Duodenal mucosa (tissue), 2 donors: ENCODE data around the gene LEMD2.

Experiments used
- H3K27ac ChIP-seq: one replicate; pipeline ENCODE4 v1.7.0; 2013; ENCODE audit warnings: low read depth, low read length
- H3K27me3 ChIP-seq, 2 donors: one replicate each; pipeline ENCODE4 v1.7.0; 2013; ENCODE audit warnings: low read length in 2 of 2, control low read depth in 1 of 2; ENCODE audit not compliant: insufficient read depth in 2 of 2, control insufficient read depth in 1 of 2
- H3K36me3 ChIP-seq, 2 donors: one replicate each; pipeline ENCODE4 v1.7.0; 2013; ENCODE audit warnings: low read length in 2 of 2, control low read depth in 1 of 2; ENCODE audit not compliant: insufficient read depth in 2 of 2, control insufficient read depth in 1 of 2
- H3K4me1 ChIP-seq, 2 donors: one replicate each; pipeline ENCODE4 v1.7.0; 2013; ENCODE audit warnings: low read length in 2 of 2, control low read depth in 1 of 2; ENCODE audit not compliant: insufficient read depth in 2 of 2, control insufficient read depth in 1 of 2
- H3K4me3 ChIP-seq, 2 donors: one replicate each; pipeline ENCODE4 v1.7.0; 2013; ENCODE audit warnings: low read length in 2 of 2, low read depth in 1 of 2
- H3K9ac ChIP-seq, 2 donors: one replicate each; pipeline ENCODE4 v1.7.0; 2013; ENCODE audit warnings: low read length in 2 of 2, low read depth in 1 of 2
- H3K9me3 ChIP-seq, 2 donors: one replicate each; pipeline ENCODE4 v1.7.0; 2013; ENCODE audit warnings: low read length in 2 of 2, control low read depth in 1 of 2; ENCODE audit not compliant: control insufficient read depth in 1 of 2

The LEMD2 gene

DNA sequence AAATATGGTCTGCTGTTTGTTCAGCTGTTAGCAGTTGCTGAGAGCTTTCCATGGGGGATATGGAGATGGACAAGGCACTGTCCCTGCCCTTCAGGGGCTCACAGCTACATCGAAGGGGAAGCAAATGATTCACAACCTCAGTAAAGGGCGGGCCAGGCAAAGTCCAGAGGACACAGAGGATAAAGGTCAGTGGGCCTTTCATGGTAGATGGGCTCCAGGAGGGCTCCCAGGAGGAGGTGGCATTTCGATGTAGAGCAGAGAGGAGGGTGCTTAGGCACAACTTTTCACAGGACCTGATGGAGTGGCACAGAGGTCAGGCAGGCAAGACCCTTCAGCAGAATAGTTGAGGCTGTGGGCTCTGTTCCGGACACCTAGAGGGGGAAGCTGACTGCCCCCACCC lies 30.1 kb upstream of the LEMD2 start:
- Histone ChIP-seq H3K27me3 (no peaks in the 10 kb centered on the region), H3K4me1 (no peaks in the 10 kb centered on the region), H3K9ac (no peak overlapping the region), H3K4me3 (no peak overlapping the region), H3K9me3 (no peaks in the 10 kb centered on the region), H3K27ac (no peak overlapping the region), H3K36me3 (no peaks in the 10 kb centered on the region)

- no peaks in the 10 kb centered on the region for H3K27me3 ChIP-seq
- no peaks in the 10 kb centered on the region for H3K36me3 ChIP-seq
- no peak overlapping the region for H3K27ac ChIP-seq
- no peaks in the 10 kb centered on the region for H3K9me3 ChIP-seq
- H3K4me3 ChIP-seq = no peak overlapping the region
- no peaks in the 10 kb centered on the region for H3K4me1 ChIP-seq
- no peak overlapping the region for H3K9ac ChIP-seq
Measured at GRCh38 chr6:33818293-33818692, 29.4 kb upstream of the LEMD2 start.

- Histone ChIP-seq H3K9me3 (no peaks in the 10 kb centered on the region), H3K36me3 (no peaks in the 10 kb centered on the region), H3K4me3 (no peak overlapping the region), H3K27ac (no peak overlapping the region), H3K27me3 (no peaks in the 10 kb centered on the region), H3K4me1 (no peaks in the 10 kb centered on the region), H3K9ac (no peak overlapping the region)
Measured at GRCh38 chr6:33817489-33817888, 28.6 kb upstream of the LEMD2 start.

DNA sequence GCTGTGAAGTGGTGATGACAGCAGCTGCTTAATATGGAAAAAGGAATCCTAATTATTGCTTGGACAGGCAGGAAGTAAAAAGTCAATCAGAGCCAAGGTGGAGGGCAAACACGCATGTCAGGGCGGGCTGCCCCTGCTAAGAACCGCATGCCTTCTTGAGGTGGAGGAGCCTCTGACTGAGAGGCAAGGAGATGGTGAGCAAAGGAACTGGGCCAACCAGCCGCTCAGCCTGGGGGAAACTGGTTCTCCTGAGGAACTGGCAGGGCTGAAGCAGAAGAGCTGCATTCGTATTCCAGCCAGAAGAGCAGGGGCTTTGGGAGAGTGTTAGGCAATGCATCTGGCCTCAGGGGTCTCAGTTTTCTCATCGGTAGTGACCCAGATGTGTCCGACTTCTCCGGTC lies 28.0 kb upstream of the LEMD2 start:
- H3K27ac ChIP-seq = no peak overlapping the region
- no peak overlapping the region for H3K4me3 ChIP-seq
- H3K9me3 ChIP-seq = no peaks in the 10 kb centered on the region
- peaks cover 0 to 2% of the 10 kb centered on the region in 2 donors for H3K27me3 ChIP-seq
- H3K36me3 ChIP-seq = no peaks in the 10 kb centered on the region
- H3K4me1 ChIP-seq = no peaks in the 10 kb centered on the region
- H3K9ac ChIP-seq = no peak overlapping the region

DNA sequence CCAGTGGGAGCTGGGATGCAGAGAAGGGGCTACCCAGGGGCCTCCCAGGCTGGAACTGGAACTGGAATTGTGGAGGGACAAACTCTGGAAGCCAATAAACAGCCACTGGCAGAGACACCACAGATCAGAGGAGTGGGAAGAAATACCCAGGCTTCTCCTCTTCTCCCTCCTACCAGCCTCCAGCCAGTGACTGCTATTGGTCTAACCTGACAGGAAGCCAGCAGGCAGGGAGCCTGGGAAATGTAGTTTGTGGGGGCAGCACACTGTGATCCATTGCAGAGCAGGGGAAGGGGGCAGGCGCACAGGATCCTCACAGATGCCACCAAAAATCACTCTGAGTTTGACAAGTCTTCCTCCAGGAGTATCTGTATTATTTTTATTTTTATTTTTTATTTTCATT lies 26.9 kb upstream of the LEMD2 start:
- Histone ChIP-seq H3K4me3 (no peak overlapping the region), H3K9me3 (no peaks in the 10 kb centered on the region), H3K9ac (no peak overlapping the region), H3K27me3 (peaks cover 0 to 12% of the 10 kb centered on the region in 2 donors), H3K36me3 (no peaks in the 10 kb centered on the region), H3K27ac (no peak overlapping the region), H3K4me1 (no peaks in the 10 kb centered on the region)

- no peaks in the 10 kb centered on the region for H3K9me3 ChIP-seq
- no peak overlapping the region for H3K9ac ChIP-seq
- H3K4me3 ChIP-seq = no peak overlapping the region
- H3K27me3 ChIP-seq = peaks cover 0 to 17% of the 10 kb centered on the region in 2 donors
- H3K4me1 ChIP-seq = no peaks in the 10 kb centered on the region
- no peak overlapping the region for H3K27ac ChIP-seq
- no peaks in the 10 kb centered on the region for H3K36me3 ChIP-seq
Measured at GRCh38 chr6:33813990-33814985, 25.4 kb upstream of the LEMD2 start.

DNA sequence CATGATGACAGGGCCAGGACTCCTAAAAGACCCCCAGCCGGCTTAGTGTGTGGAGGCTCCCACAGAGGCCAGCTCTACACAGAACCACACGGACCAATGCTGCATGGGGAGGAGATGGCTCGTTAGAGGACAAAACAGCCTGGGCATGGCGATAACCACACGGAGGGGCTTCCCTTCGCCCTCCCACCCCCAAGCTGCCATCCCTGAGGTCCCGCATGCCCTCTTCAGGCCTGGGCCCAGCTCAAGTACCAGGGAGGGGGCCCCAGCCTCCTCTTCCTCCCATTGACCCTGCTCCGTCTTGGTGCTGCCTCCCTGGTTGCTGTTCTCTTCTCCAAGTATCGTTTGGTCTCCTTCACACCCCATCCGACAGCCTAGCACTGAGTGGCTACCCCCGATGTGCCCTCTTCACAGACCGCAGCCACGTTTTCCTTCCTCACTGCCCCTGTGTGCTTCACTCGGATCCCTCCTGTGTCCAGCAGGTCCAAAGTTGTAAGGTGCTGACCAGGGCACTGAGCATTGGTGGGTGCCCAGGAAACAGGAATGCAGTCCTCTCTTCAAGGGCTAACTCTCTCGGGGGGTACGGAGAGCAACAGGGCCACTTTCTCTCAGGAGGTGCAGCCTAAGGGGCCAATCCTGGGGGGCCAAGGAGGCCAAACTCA lies 24.4 kb upstream of the LEMD2 start:
- Histone ChIP-seq H3K9me3 (no peaks in the 10 kb centered on the region), H3K4me1 (no peaks in the 10 kb centered on the region), H3K4me3 (no peak overlapping the region), H3K9ac (no peak overlapping the region), H3K27ac (no peak overlapping the region), H3K27me3 (peaks cover 0 to 24% of the 10 kb centered on the region in 2 donors), H3K36me3 (no peaks in the 10 kb centered on the region)

DNA sequence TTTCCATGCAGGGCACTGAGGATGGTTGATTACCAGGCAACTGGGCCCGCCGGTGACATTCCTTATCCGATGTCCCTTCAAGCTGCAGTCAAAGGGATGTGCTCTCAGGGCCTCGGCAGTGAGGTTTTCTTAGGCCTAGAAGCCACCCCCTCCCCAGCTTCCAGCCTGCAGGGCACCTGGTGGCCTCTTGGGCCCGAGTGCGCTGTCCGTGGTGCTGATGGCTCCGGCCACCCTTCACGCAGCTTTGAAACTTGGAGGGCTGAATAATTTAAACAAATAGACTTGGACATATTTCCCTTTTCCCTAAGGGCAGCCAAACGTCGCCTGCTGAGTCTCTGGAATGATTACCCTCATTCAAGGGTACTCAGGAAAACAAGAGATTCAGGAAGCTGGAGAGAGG lies 23.7 kb upstream of the LEMD2 start:
- H3K9me3 ChIP-seq = no peaks in the 10 kb centered on the region
- H3K4me1 ChIP-seq = peaks cover 0 to 3% of the 10 kb centered on the region in 2 donors
- H3K9ac ChIP-seq = no peak overlapping the region
- no peak overlapping the region for H3K27ac ChIP-seq
- peaks cover 0 to 31% of the 10 kb centered on the region in 2 donors for H3K27me3 ChIP-seq
- H3K36me3 ChIP-seq = no peaks in the 10 kb centered on the region
- no peak overlapping the region for H3K4me3 ChIP-seq

GRCh38 chr6:33809594-33809993 lies 20.7 kb upstream of the LEMD2 start:
- no peak overlapping the region for H3K9ac ChIP-seq
- H3K27ac ChIP-seq = no peak overlapping the region
- peaks cover 0 to 3% of the 10 kb centered on the region in 2 donors for H3K4me1 ChIP-seq
- no peak overlapping the region for H3K4me3 ChIP-seq
- no peaks in the 10 kb centered on the region for H3K9me3 ChIP-seq
- H3K27me3 ChIP-seq = peaks cover 0 to 31% of the 10 kb centered on the region in 2 donors
- H3K36me3 ChIP-seq = no peaks in the 10 kb centered on the region

DNA sequence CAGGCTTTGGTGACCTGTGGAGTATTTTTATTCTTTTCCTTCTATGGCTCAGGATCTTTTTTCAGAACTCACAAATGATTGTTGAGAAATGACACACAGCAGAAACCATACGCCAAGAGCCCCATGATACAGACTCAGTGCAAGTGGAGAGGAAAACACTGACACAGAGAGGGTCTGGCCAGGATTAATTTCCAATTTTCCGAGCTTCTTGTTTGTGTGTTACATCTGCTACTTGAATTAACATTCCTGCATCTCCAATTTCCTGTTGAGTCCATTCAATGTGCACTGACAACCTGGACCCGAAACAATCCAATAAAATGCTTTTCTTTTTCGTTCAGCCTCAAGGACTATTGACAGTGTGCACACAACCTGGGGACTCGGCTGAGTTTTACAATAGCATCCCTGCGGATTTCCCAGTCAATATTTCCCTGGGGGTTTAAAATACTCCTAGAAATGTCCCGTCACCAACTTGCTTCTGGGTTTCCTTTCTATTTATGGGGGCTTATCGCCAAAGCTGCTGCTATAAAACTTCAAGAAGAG lies 19.8 kb upstream of the LEMD2 start:
- Histone ChIP-seq H3K9ac (no peak overlapping the region), H3K4me3 (no peak overlapping the region), H3K36me3 (no peaks in the 10 kb centered on the region), H3K4me1 (peaks cover 0 to 3% of the 10 kb centered on the region in 2 donors), H3K9me3 (no peaks in the 10 kb centered on the region), H3K27me3 (peaks cover 3 to 32% of the 10 kb centered on the region in 2 donors), H3K27ac (no peak overlapping the region)
